DMS153 (cell line): Measurements from ENCODE around the gene RFTN1.

Experiments used
- DNase-seq: peaks from one replicate; lab custom pipeline; 2025; lab: John Stamatoyannopoulos, UW

The RFTN1 gene

GRCh38 chr3:16529264-16529663 is 15.8 kb upstream of the RFTN1 start:
- no peak for DNase-seq

GRCh38 chr3:16528581-16528993 is 15.1 kb upstream of the RFTN1 start:
- no peak for DNase-seq

- no peak for DNase-seq
Observed at GRCh38 chr3:16528106-16528505, 14.6 kb upstream of the RFTN1 start.

- no peak for DNase-seq
Observed at GRCh38 chr3:16524196-16524595, 10.7 kb upstream of the RFTN1 start.

GRCh38 chr3:16523778-16524177 is 10.3 kb upstream of the RFTN1 start:
- no peak for DNase-seq

GRCh38 chr3:16522834-16523233 is 9.3 kb upstream of the RFTN1 start:
- DNase-seq: no peak

GRCh38 chr3:16520970-16521881 is 7.7 kb upstream of the RFTN1 start:
- no peak for DNase-seq

GRCh38 chr3:16520241-16520969 is 6.9 kb upstream of the RFTN1 start:
- no peak for DNase-seq

- DNase-seq: peak; percentile 6
Observed at GRCh38 chr3:16516695-16517481, 3.4 kb upstream of the RFTN1 start.

GRCh38 chr3:16515885-16516420 is 2.5 kb upstream of the RFTN1 start:
- no peak for DNase-seq

- no peak for DNase-seq
Observed at GRCh38 chr3:16514755-16515353, 1.4 kb upstream of the RFTN1 start.

- DNase-seq: no peak
Observed at GRCh38 chr3:16514021-16514700, 662 bp upstream of the RFTN1 start.

GRCh38 chr3:16512435-16513140 is 911 bp downstream of the RFTN1 start:
- no peak for DNase-seq

GRCh38 chr3:16511681-16512434 is 1.6 kb downstream of the RFTN1 start:
- no peak for DNase-seq

- no peak for DNase-seq
Observed at GRCh38 chr3:16510620-16511319, 2.7 kb downstream of the RFTN1 start.

GRCh38 chr3:16509721-16510619 is 3.5 kb downstream of the RFTN1 start:
- no peak for DNase-seq

GRCh38 chr3:16508591-16508995 is 4.9 kb downstream of the RFTN1 start:
- DNase-seq: no peak

GRCh38 chr3:16508243-16508578 is 5.3 kb downstream of the RFTN1 start:
- DNase-seq: no peak
